HepG2 (cell line): ENCODE measurements around the gene ARL3. TPM values are rescaled to one million over a fixed set of nuclear protein-coding genes. Genes with fewer than 3 reads are reported as not detected.

Experiments used
- ATAC-seq: fragments of 200-7000 bp; cut with Tn5 transposase; 3 replicates; pipeline ENCODE4 v1.9.1; 2020; ENCODE audit warnings: mild to moderate bottlenecking, moderate library complexity
- BruUV-seq: library from RNA; stranded (reverse); fragments of 400-500 nt; replicated peaks from 2 replicates; lab custom pipeline; 2021; lab: Mats Ljungman, UMichigan
- CTCF ChIA-PET: fragments of 300-600 bp; formaldehyde crosslinking; extraction: SDS; loops from one replicate; lab custom pipeline; 2021; ENCODE audit warnings: low total read pairs, inconsistent platforms, low intra/inter-chr PET ratio; lab: Yijun Ruan, JAX
- POLR2A ChIA-PET: fragments of 350-600 bp; sonication (Branson Sonifier 250); formaldehyde crosslinking; loops from one replicate; lab custom pipeline; 2020; ENCODE audit warnings: antibody characterized with exemption, inconsistent platforms; lab: Yijun Ruan, JAX
- DNase-seq: peaks from one replicate; pipeline ENCODE4 v3.0.0-alpha.2; 2015; ENCODE audit warnings: low spot score
- FAIRE-seq: peaks from 3 replicates; lab custom pipeline; 2011; peaks lifted over from hg19 to GRCh38; lab: Jason Lieb, UNC
- H2AFZ ChIP-seq: one replicate; pipeline ENCODE4 v1.6.1; 2011; ENCODE audit warnings: low read length, inconsistent platforms
- H3K27ac ChIP-seq: fragments of 300-600 bp; 3 replicates; pipeline ENCODE4 v1.8.0; 2011; ENCODE audit warnings: mixed run types, mild to moderate bottlenecking, mixed read lengths, low read length, inconsistent platforms; ENCODE audit not compliant: insufficient read depth; ENCODE audit errors: extremely low read length
- H3K27me3 ChIP-seq, 2 experiments: fragments of 200-600 bp in 1 of 2; 2 replicates in 1 of 2; 3 replicates in 1 of 2; pipeline versions ENCODE4 v1.6.0 to v1.8.0; 2011; ENCODE audit warnings: low read length in 2 of 2, mild to moderate bottlenecking in 2 of 2, moderate library complexity in 2 of 2, inconsistent platforms in 1 of 2; ENCODE audit not compliant: insufficient read depth in 2 of 2, control insufficient read depth in 1 of 2
- H3K36me3 ChIP-seq, 2 experiments: fragments of 200-600 bp in 1 of 2; replicated peaks in 1 of 2; 2 replicates in 1 of 2; 3 replicates in 1 of 2; pipeline versions ENCODE4 v1.5.1 to v1.8.0; 2011; ENCODE audit warnings: low read length in 2 of 2, inconsistent platforms in 1 of 2; ENCODE audit not compliant: insufficient read depth in 2 of 2, control insufficient read depth in 1 of 2
- H3K4me1 ChIP-seq: 2 replicates; pipeline ENCODE4 v1.5.1; 2012; ENCODE audit warnings: low read length, inconsistent platforms; ENCODE audit not compliant: insufficient read depth
- H3K4me2 ChIP-seq: 2 replicates; pipeline ENCODE4 v1.6.0; 2011; ENCODE audit warnings: low read depth, low read length, inconsistent platforms
- H3K4me3 ChIP-seq, 3 experiments: fragments of 200-600 bp in 1 of 3; sonication (generic), shearing (Covaris generic) in 1 of 3; replicated peaks in 1 of 3; 2 replicates each; pipeline ENCODE4 v1.5.1; 2011 to 2016; ENCODE audit warnings: low read length in 3 of 3, inconsistent platforms in 2 of 3, low read depth in 2 of 3, mild to moderate bottlenecking in 2 of 3, control low read depth in 1 of 3, mixed read lengths in 1 of 3; ENCODE audit not compliant: insufficient read depth in 1 of 3
- H3K79me2 ChIP-seq: one replicate; pipeline ENCODE4 v1.6.1; 2011; ENCODE audit warnings: low read length, inconsistent platforms; ENCODE audit not compliant: insufficient read depth
- H3K9ac ChIP-seq: 2 replicates; pipeline ENCODE4 v1.6.0; 2011; ENCODE audit warnings: mild to moderate bottlenecking, low read depth, low read length, inconsistent platforms; ENCODE audit not compliant: insufficient read depth
- H3K9me3 ChIP-seq: 2 replicates; pipeline ENCODE4 v1.5.1; 2012; ENCODE audit warnings: mild to moderate bottlenecking, low read length
- H4K20me1 ChIP-seq: 2 replicates; pipeline ENCODE4 v1.6.0; 2011; ENCODE audit warnings: inconsistent platforms, mild to moderate bottlenecking, low read length, moderate library complexity; ENCODE audit not compliant: insufficient read depth
- DMAP1 ChIP-seq: IDR thresholded peaks from 2 replicates; pipeline ENCODE4 v1.6.1; 2016
- EP300 ChIP-seq, 3 experiments: sonication (generic) in 1 of 3; formaldehyde crosslinking in 1 of 3; IDR thresholded peaks; 2 replicates each; pipeline versions ENCODE4 v1.5.1 to v1.6.1; 2011 to 2020; ENCODE audit warnings: low read depth in 2 of 3, low read length in 2 of 3, borderline replicate concordance in 1 of 3, improper control_type of control experiment in 1 of 3, mild to moderate bottlenecking in 1 of 3, missing genetic modification reagents in 1 of 3, moderate library complexity in 1 of 3
- FIP1L1 ChIP-seq: fragments of 200-400 bp; formaldehyde crosslinking; IDR thresholded peaks from 2 replicates; pipeline ENCODE4 v1.6.1; 2018; ENCODE audit warnings: low read depth, mild to moderate bottlenecking, low read length, moderate library complexity, borderline replicate concordance; ENCODE audit not compliant: insufficient read depth
- HDAC2 ChIP-seq: sonication (generic); formaldehyde crosslinking; IDR thresholded peaks from 2 replicates; pipeline ENCODE4 v1.4.0; 2020; ENCODE audit warnings: missing genetic modification reagents
- NCOA1 ChIP-seq: sonication (generic); formaldehyde crosslinking; IDR thresholded peaks from 2 replicates; pipeline ENCODE4 v1.9.0; 2021; ENCODE audit warnings: missing genetic modification reagents
- NCOR1 ChIP-seq: fragments of 200-600 bp; sonication (generic); IDR thresholded peaks from 2 replicates; pipeline ENCODE4 v1.7.0; 2017; ENCODE audit warnings: antibody characterized with exemption, low read length, borderline replicate concordance
- PCBP2 ChIP-seq: fragments of 200-400 bp; formaldehyde crosslinking; optimal IDR thresholded peaks from 2 replicates; pipeline ENCODE3; 2018; ENCODE audit warnings: low read length, low read depth; ENCODE audit not compliant: poor library complexity, severe bottlenecking
- REST ChIP-seq, 2 experiments: IDR thresholded peaks; 2 replicates each; pipeline ENCODE4 v1.6.1; 2011 to 2012; ENCODE audit warnings: low read length in 2 of 2, borderline replicate concordance in 1 of 2, low read depth in 1 of 2, mild to moderate bottlenecking in 1 of 2, moderate library complexity in 1 of 2
- SKI ChIP-seq: fragments of 450-650 bp; IDR thresholded peaks from one replicate; pipeline ENCODE4 v1.6.1; 2018; ENCODE audit warnings: mild to moderate bottlenecking; ENCODE audit not compliant: partially characterized antibody
- TAF1 ChIP-seq: sonication (generic); formaldehyde crosslinking; IDR thresholded peaks from 2 replicates; pipeline ENCODE4 v1.4.0; 2020; ENCODE audit warnings: missing genetic modification reagents
- TRIM22 ChIP-seq: fragments of 450-650 bp; IDR thresholded peaks from 2 replicates; pipeline ENCODE4 v1.6.1; 2017
- ZNF10 ChIP-seq: sonication (generic); formaldehyde crosslinking; IDR thresholded peaks from 2 replicates; pipeline ENCODE4 v1.4.0; 2020; ENCODE audit warnings: mild to moderate bottlenecking, low read depth, missing genetic modification reagents, borderline replicate concordance
- WGBS: methylation state at CpG from one replicate; pipeline ENCODE4 v1.1.6; 2017; ENCODE audit warnings: low lambda C conversion rate; 5-methylcytosine and 5-hydroxymethylcytosine counted together
- in situ Hi-C: cut with HindIII; loops from 2 replicates; pipeline ENCODE4 v1.10.0; 2017; ENCODE audit warnings: low pct_unique_long_range_greater_than_20kb; ENCODE audit not compliant: extremely low pct_ligation_motif_present
- intact Hi-C: fragments of 100-400 bp; cut with micrococcal nuclease; formaldehyde crosslinking; loops from one replicate; pipeline ENCODE4 v1.10.0; 2022; ENCODE audit not compliant: unreplicated experiment
- polyA plus RNA-seq, 8 experiments: library from polyadenylated mRNA; depleted of rRNA in 3 of 8; stranded (reverse) in 7 of 8; unstranded in 1 of 8; fragments of >200 nt; fragmentation: Illumina TruSeq in 4 of 8; extraction: Trizol in 4 of 8; gene quantifications; 2 replicates each; pipeline versions ENCODE4 v1.2.1 to v1.2.3, GENCODE V29; 2011 to 2016; ENCODE audit warnings: low read depth in 4 of 8, missing spikeins in 1 of 8, mixed read lengths in 1 of 8; ENCODE audit not compliant: insufficient read depth in 1 of 8
- total RNA-seq, 5 experiments: library from RNA; depleted of rRNA; stranded (reverse); fragments of >200 nt; fragmentation: Illumina TruSeq; extraction: Trizol; gene quantifications; 2 replicates each; pipeline ENCODE4 v1.2.3, GENCODE V29; 2016; ENCODE audit warnings: low read depth in 1 of 5
- TF ChIP-seq, protein P1 (sequence below): sonication (generic); formaldehyde crosslinking; IDR thresholded peaks from 2 replicates; pipeline ENCODE4 v1.4.0; 2020; ENCODE audit warnings: mild to moderate bottlenecking, missing genetic modification reagents

The ARL3 gene
- total and polyA plus RNA-seq, 2 of the 13 experiments (the other 11 are each of a cell fraction or from before 2014, with no cell fraction given), result 5.2 to 6.6 TPM

- no peak overlapping the region for H3K4me2 ChIP-seq
- H3K27ac ChIP-seq, result no peak overlapping the region
- peaks cover 21% of the 10 kb centered on the region for H3K4me1 ChIP-seq
- intact Hi-C loops (no loop called here), in situ Hi-C loops (no loop called here)
- no peaks in the 10 kb centered on the region for H3K79me2 ChIP-seq
- FAIRE-seq (no peak), ATAC-seq (no peak), DNase-seq (no peak)
- no peak overlapping the region for H2AFZ ChIP-seq
- TF ChIP-seq FIP1L1 (no peak), TAF1 (CRISPR knock-in tag) (no peak), EP300 (IDR thresholded peaks at IDR 0.05; ENCODE audit: low read depth in 2 of 2, low read length in 2 of 2) (no peak), EP300 (CRISPR knock-in tag; IDR thresholded peaks at IDR 0.05; ENCODE audit: borderline replicate concordance) (no peak), NCOR1 (no peak), TRIM22 (no peak), NCOA1 (CRISPR knock-in tag) (no peak), ZNF10 (CRISPR knock-in tag) (no peak), SKI (no peak), PCBP2 (no peak), HDAC2 (CRISPR knock-in tag) (no peak), DMAP1 (CRISPR knock-in tag) (no peak), REST (IDR thresholded peaks at IDR 0.05; ENCODE audit: borderline replicate concordance in 1 of 2, low read depth in 1 of 2, low read length in 2 of 2) (no peak)
- TF ChIP-seq, protein P1, sequence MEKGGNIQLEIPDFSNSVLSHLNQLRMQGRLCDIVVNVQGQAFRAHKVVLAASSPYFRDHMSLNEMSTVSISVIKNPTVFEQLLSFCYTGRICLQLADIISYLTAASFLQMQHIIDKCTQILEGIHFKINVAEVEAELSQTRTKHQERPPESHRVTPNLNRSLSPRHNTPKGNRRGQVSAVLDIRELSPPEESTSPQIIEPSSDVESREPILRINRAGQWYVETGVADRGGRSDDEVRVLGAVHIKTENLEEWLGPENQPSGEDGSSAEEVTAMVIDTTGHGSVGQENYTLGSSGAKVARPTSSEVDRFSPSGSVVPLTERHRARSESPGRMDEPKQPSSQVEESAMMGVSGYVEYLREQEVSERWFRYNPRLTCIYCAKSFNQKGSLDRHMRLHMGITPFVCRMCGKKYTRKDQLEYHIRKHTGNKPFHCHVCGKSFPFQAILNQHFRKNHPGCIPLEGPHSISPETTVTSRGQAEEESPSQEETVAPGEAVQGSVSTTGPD, result no peak
- H3K9ac ChIP-seq, result no peak overlapping the region
- no peaks in the 10 kb centered on the region for H4K20me1 ChIP-seq
- 97% methylated on average over 7 of the region's 7 CpGs for WGBS
- POLR2A ChIA-PET, result no interaction called here
- no peaks in the 10 kb centered on the region for H3K9me3 ChIP-seq
- CTCF ChIA-PET, result no interaction called here
- no peak overlapping the region for H3K4me3 ChIP-seq
- H3K27me3 ChIP-seq, result no peaks in the 10 kb centered on the region
- no TSS peak for BruUV-seq
- H3K36me3 ChIP-seq, result peaks cover 3 to 5% of the 10 kb centered on the region in 2 experiments; a peak in 2 of 5 replicates
Observed at GRCh38 chr10:102682416-102682815, 31.8 kb downstream of the ARL3 start.
